Transverse colon (tissue), 4 donors: ENCODE results near the gene THNSL1. TPM values are rescaled to one million over a fixed set of nuclear protein-coding genes. Genes with fewer than 3 reads are reported as not detected.

ENCODE experiments used
- DNase-seq: peaks from one replicate; pipeline ENCODE4 v3.0.0-alpha.2; 2019
- H3K27ac ChIP-seq, 4 donors: fragments of 200-600 bp; sonication (generic); 2 replicates each; pipeline ENCODE4 v1.5.1; 2016 to 2018; ENCODE audit warnings: inconsistent platforms in 4 of 4
- H3K27me3 ChIP-seq: fragments of 200-600 bp; sonication (generic); 2 replicates; pipeline ENCODE4 v1.5.1; 2017; ENCODE audit warnings: inconsistent platforms
- H3K36me3 ChIP-seq, 4 donors: fragments of 200-600 bp; sonication (generic); 2 replicates each; pipeline ENCODE4 v1.5.1; 2017 to 2019; ENCODE audit warnings: inconsistent platforms in 4 of 4
- H3K4me1 ChIP-seq, 4 donors: fragments of 200-600 bp; sonication (generic); 2 replicates each; pipeline ENCODE4 v1.5.1; 2017 to 2020; ENCODE audit warnings: inconsistent platforms in 4 of 4
- H3K4me3 ChIP-seq, 4 donors: fragments of 200-600 bp; sonication (generic); 1 replicate in 1 of 4; 2 replicates in 3 of 4; pipeline versions ENCODE4 v1.5.1 to v1.6.1; 2017 to 2019; ENCODE audit warnings: inconsistent platforms in 4 of 4
- H3K9me3 ChIP-seq, 2 donors: fragments of 200-600 bp; sonication (generic); 2 replicates each; pipeline ENCODE4 v1.5.1; 2017 to 2019; ENCODE audit warnings: inconsistent platforms in 2 of 2
- EP300 ChIP-seq: sonication (generic); formaldehyde crosslinking; IDR thresholded peaks from one replicate; pipeline ENCODE4 v1.6.1; 2017; ENCODE audit warnings: antibody characterized with exemption, low read depth
- POLR2A ChIP-seq: fragments of 450-650 bp; IDR thresholded peaks from one replicate; pipeline ENCODE4 v1.6.1; 2016; ENCODE audit warnings: antibody characterized with exemption, mild to moderate bottlenecking, moderate library complexity
- POLR2AphosphoS5 ChIP-seq, 3 donors: sonication (generic); formaldehyde crosslinking; IDR thresholded peaks; one replicate each; pipeline ENCODE4 v1.6.1; 2016; ENCODE audit warnings: antibody characterized with exemption in 3 of 3
- WGBS, 2 donors: methylation state at CpG; one replicate each; pipeline ENCODE4 v1.1.5; 2018; ENCODE audit warnings: low coverage in 1 of 2; 5-methylcytosine and 5-hydroxymethylcytosine counted together
- in situ Hi-C, 4 donors: fragments of 200-750 bp; cut with MboI; loops; one replicate each; pipeline versions ENCODE4 v1.15.0 to v1.15.1; 2017; ENCODE audit warnings: low sequenced_read_pairs in 3 of 4, low pct_ligation_motif_present in 1 of 4, low pct_unique_long_range_greater_than_20kb in 1 of 4
- intact Hi-C: fragments of 100-400 bp; cut with DNase I; formaldehyde crosslinking; loops from one replicate; pipeline ENCODE4 v1.15.1; 2023; ENCODE audit warnings: low total_unique reads
- total RNA-seq, 4 donors: library from RNA; depleted of rRNA; stranded (reverse); fragments of >200 nt; gene quantifications; one replicate each; pipeline ENCODE4 v1.1.0, GENCODE V29; 2016
- TF ChIP-seq, protein P1 (sequence below), 5 experiments: fragments of 200-600 bp in 3 of 5; fragments of 450-650 bp in 2 of 5; sonication (generic) in 3 of 5; IDR thresholded peaks; 1 replicate in 2 of 5; 2 replicates in 3 of 5; pipeline ENCODE4 v1.5.1; 2016 to 2017; ENCODE audit warnings: antibody characterized with exemption in 5 of 5, inconsistent platforms in 3 of 5, mild to moderate bottlenecking in 2 of 5, moderate library complexity in 1 of 5

THNSL1 gene
- total RNA-seq, 4 donors from 2014 or later: 0.60 to 2.2 (median 2.0) TPM

DNA sequence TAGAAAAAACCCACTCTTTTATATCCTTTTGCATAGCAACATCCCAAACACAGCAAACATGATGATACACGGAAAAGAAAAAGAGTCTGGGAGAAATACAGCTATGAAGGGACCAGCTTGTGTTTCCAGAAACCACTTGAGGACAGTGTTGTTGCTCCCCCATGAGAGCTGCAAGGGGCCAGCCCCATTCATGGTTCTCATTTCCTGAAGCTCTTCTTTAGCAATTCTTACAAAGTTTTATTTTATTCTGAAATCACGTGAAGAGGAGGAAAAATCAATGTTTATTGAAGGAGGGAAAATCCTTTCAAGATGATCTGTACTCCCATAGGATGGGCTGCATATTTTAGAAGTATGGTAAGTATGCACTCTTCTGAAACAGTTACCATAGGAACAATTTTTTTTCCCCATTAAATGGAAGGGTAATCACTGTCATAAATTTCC is 46.6 kb upstream of the THNSL1 start:
- in situ Hi-C loops: loop anchor here in 1 of 4 donors (25.0 kb wide), 1 partner anchor 333 kb away; no protein-coding TSS in a partner anchor
- intact Hi-C loops: no loop called here
- DNase-seq: no peak
- WGBS, 2 donors: 31 to 47% methylated on average over 2 of the region's 2 CpGs
- Histone ChIP-seq H3K27ac (no peak overlapping the region), H3K4me1 (no peaks in the 10 kb centered on the region), H3K9me3 (no peaks in the 10 kb centered on the region), H3K36me3 (no peaks in the 10 kb centered on the region), H3K27me3 (no peaks in the 10 kb centered on the region), H3K4me3 (no peak overlapping the region)
- TF ChIP-seq, protein P1, sequence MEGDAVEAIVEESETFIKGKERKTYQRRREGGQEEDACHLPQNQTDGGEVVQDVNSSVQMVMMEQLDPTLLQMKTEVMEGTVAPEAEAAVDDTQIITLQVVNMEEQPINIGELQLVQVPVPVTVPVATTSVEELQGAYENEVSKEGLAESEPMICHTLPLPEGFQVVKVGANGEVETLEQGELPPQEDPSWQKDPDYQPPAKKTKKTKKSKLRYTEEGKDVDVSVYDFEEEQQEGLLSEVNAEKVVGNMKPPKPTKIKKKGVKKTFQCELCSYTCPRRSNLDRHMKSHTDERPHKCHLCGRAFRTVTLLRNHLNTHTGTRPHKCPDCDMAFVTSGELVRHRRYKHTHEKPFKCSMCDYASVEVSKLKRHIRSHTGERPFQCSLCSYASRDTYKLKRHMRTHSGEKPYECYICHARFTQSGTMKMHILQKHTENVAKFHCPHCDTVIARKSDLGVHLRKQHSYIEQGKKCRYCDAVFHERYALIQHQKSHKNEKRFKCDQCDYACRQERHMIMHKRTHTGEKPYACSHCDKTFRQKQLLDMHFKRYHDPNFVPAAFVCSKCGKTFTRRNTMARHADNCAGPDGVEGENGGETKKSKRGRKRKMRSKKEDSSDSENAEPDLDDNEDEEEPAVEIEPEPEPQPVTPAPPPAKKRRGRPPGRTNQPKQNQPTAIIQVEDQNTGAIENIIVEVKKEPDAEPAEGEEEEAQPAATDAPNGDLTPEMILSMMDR (IDR thresholded peaks at IDR 0.05): no peak
- no peak for TF ChIP-seq POLR2AphosphoS5 (IDR thresholded peaks at IDR 0.05)

GRCh38 chr10:24971374-24971773 is 45.0 kb upstream of the THNSL1 start:
- DNase-seq: no peak
- Histone ChIP-seq H3K27me3 (no peaks in the 10 kb centered on the region), H3K4me1 (no peaks in the 10 kb centered on the region), H3K9me3 (no peaks in the 10 kb centered on the region), H3K36me3 (no peaks in the 10 kb centered on the region), H3K27ac (no peak overlapping the region), H3K4me3 (no peak overlapping the region)
- in situ Hi-C loops: loop anchor here in 1 of 4 donors (25.0 kb wide), 1 partner anchor 334 kb away; no protein-coding TSS in a partner anchor
- TF ChIP-seq POLR2A: no peak
- TF ChIP-seq, protein P1 (IDR thresholded peaks at IDR 0.05): no peak
- TF ChIP-seq POLR2AphosphoS5 (IDR thresholded peaks at IDR 0.05): no peak
- no peak for TF ChIP-seq EP300
- intact Hi-C loops: no loop called here

DNA sequence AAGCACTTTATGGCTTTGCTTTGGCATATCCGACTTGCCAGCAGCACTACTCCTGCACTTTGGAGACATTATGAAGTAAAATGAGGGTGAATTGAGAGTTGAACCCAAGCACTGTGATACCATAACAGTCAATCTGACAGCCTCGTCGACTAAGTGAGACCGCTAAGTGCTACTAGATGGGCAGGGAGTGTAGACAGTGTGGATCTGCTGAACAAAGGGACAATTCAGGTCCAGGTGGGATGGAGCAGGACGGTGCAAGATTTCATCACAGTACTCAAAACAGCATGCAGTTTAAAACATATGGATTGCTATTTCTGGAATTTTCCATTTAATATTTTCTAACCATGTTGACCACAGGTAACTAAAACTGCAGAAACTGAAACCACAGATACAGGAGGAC is 43.2 kb upstream of the THNSL1 start:
- TF ChIP-seq, protein P1 (IDR thresholded peaks at IDR 0.05): no peak
- no peak for TF ChIP-seq POLR2AphosphoS5 (IDR thresholded peaks at IDR 0.05)
- TF ChIP-seq EP300: no peak
- no peak for TF ChIP-seq POLR2A
- intact Hi-C loops: no loop called here

GRCh38 chr10:24974976-24975375 is 41.4 kb upstream of the THNSL1 start:
- Histone ChIP-seq H3K36me3 (no peaks in the 10 kb centered on the region), H3K27me3 (no peaks in the 10 kb centered on the region), H3K4me1 (no peaks in the 10 kb centered on the region), H3K9me3 (no peaks in the 10 kb centered on the region), H3K4me3 (no peak overlapping the region), H3K27ac (no peak overlapping the region)
- 27 to 46% methylated on average over 2 of the region's 2 CpGs for WGBS, 2 donors
- in situ Hi-C loops: loop anchor here (25.0 kb wide), 1 partner anchor 338 kb away; no protein-coding TSS in a partner anchor
- intact Hi-C loops: no loop called here
- TF ChIP-seq POLR2A (no peak), POLR2AphosphoS5 (IDR thresholded peaks at IDR 0.05) (no peak), EP300 (no peak)
- TF ChIP-seq, protein P1 (IDR thresholded peaks at IDR 0.05): no peak
- no peak for DNase-seq

More for the DNA sequence above, 43.2 kb upstream of the THNSL1 start:
- no peaks in the 10 kb centered on the region for H3K36me3 ChIP-seq
- H3K9me3 ChIP-seq: no peaks in the 10 kb centered on the region
- no peak for DNase-seq
- WGBS, 2 donors: 80 to 85% methylated on average over 5 of the region's 5 CpGs
- H3K27ac ChIP-seq: no peak overlapping the region
- H3K4me1 ChIP-seq: no peaks in the 10 kb centered on the region
- no peak overlapping the region for H3K4me3 ChIP-seq
- in situ Hi-C loops: loop anchor here in 1 of 4 donors (25.0 kb wide), 1 partner anchor 336 kb away; no protein-coding TSS in a partner anchor
- no peaks in the 10 kb centered on the region for H3K27me3 ChIP-seq
